ENCODE results near the gene RNU5B-1.

Gene RNU5B-1

GRCh38 chr15:65289261-65289854 is 15.1 kb upstream of the RNU5B-1 start:
- DNase-seq: no peak

GRCh38 chr15:65290228-65290627 is 14.2 kb upstream of the RNU5B-1 start:
- DNase-seq: no peak

GRCh38 chr15:65292938-65293518 is 11.4 kb upstream of the RNU5B-1 start:
- no peak for DNase-seq

GRCh38 chr15:65298731-65299130 is 5.7 kb upstream of the RNU5B-1 start:
- no peak for DNase-seq

- DNase-seq: no peak
Measured at GRCh38 chr15:65300924-65301441, 3.5 kb upstream of the RNU5B-1 start.

- DNase-seq: no peak
Measured at GRCh38 chr15:65302061-65302460, 2.4 kb upstream of the RNU5B-1 start.

- DNase-seq: no peak
Measured at GRCh38 chr15:65303687-65304380, 643 bp upstream of the RNU5B-1 start.

GRCh38 chr15:65305150-65305758 is 777 bp downstream of the RNU5B-1 start:
- DNase-seq: no peak

- no peak for DNase-seq
Measured at GRCh38 chr15:65305776-65306175, 1.3 kb downstream of the RNU5B-1 start.

GRCh38 chr15:65306551-65306950 is 2.1 kb downstream of the RNU5B-1 start:
- DNase-seq: no peak

- no peak for DNase-seq
Measured at GRCh38 chr15:65307978-65308377, 3.5 kb downstream of the RNU5B-1 start.

- DNase-seq: no peak
Measured at GRCh38 chr15:65309882-65310418, 5.5 kb downstream of the RNU5B-1 start.

GRCh38 chr15:65310431-65311137 is 6.1 kb downstream of the RNU5B-1 start:
- no peak for DNase-seq

- no peak for DNase-seq
Measured at GRCh38 chr15:65311760-65312159, 7.3 kb downstream of the RNU5B-1 start.

- DNase-seq: no peak
Measured at GRCh38 chr15:65312400-65312916, 8.0 kb downstream of the RNU5B-1 start.

GRCh38 chr15:65318870-65319356 is 14.4 kb downstream of the RNU5B-1 start:
- DNase-seq: peak; percentile 79

GRCh38 chr15:65323071-65323511 is 18.6 kb downstream of the RNU5B-1 start:
- DNase-seq: no peak

- DNase-seq: no peak
Measured at GRCh38 chr15:65326117-65326526, 21.6 kb downstream of the RNU5B-1 start.

GRCh38 chr15:65326818-65327217 is 22.3 kb downstream of the RNU5B-1 start:
- no peak for DNase-seq

- no peak for DNase-seq
Measured at GRCh38 chr15:65327651-65328393, 23.3 kb downstream of the RNU5B-1 start.

- DNase-seq: no peak
Measured at GRCh38 chr15:65328506-65329287, 24.2 kb downstream of the RNU5B-1 start.

Data from activated CD8-positive, alpha-beta memory T cell treated with anti-CD3 and anti-CD28 coated beads, Interleukin-2, amount 50 U/mL, for 4 hours (primary cell).